H1 (cell line): Measurements from ENCODE around the gene KLF6. TPM values are rescaled to one million over a fixed set of nuclear protein-coding genes. Genes with fewer than 3 reads are reported as not detected.

Experiments
- CTCF ChIA-PET: fragments of 300-600 bp; sonication (Branson Sonifier 250); formaldehyde crosslinking; loops from one replicate; lab custom pipeline; 2021; ENCODE audit not compliant: partially characterized antibody; lab: Charles Lee
- POLR2A ChIA-PET: fragments of 300-600 bp; sonication (Branson Sonifier 250); formaldehyde crosslinking; loops from one replicate; lab custom pipeline; 2021; ENCODE audit warnings: inconsistent platforms; ENCODE audit not compliant: partially characterized antibody; lab: Charles Lee
- DNase-seq, 2 experiments: peaks; one replicate each; pipeline versions ENCODE4 v3.0.0 to v3.0.0-alpha.2; 2010 to 2022; ENCODE audit warnings: low spot score in 2 of 2, low read depth in 1 of 2, mixed read lengths in 1 of 2
- FAIRE-seq: peaks from 2 replicates; lab custom pipeline; 2011; peaks lifted over from hg19 to GRCh38; lab: Jason Lieb, UNC
- H2AFZ ChIP-seq: 2 replicates; pipeline ENCODE4 v1.8.1; 2012; ENCODE audit warnings: low read length, inconsistent platforms
- H2AK5ac ChIP-seq: 2 replicates; pipeline ENCODE4 v1.6.1; 2013; ENCODE audit warnings: low read depth, low read length
- H2BK120ac ChIP-seq: replicated peaks from 2 replicates; pipeline ENCODE3; 2013; ENCODE audit warnings: low read depth, low read length, inconsistent platforms
- H2BK12ac ChIP-seq: 2 replicates; pipeline ENCODE4 v1.6.1; 2013; ENCODE audit warnings: low read depth, low read length
- H2BK15ac ChIP-seq: 2 replicates; pipeline ENCODE4 v1.6.1; 2013; ENCODE audit warnings: low read length
- H2BK20ac ChIP-seq: 2 replicates; pipeline ENCODE4 v1.6.1; 2013; ENCODE audit warnings: low read length
- H2BK5ac ChIP-seq: 2 replicates; pipeline ENCODE4 v1.6.1; 2013; ENCODE audit warnings: low read depth, low read length
- H3K14ac ChIP-seq: 2 replicates; pipeline ENCODE4 v1.6.1; 2013; ENCODE audit warnings: inconsistent platforms; ENCODE audit not compliant: insufficient read length
- H3K18ac ChIP-seq: 2 replicates; pipeline ENCODE4 v1.6.1; 2013; ENCODE audit warnings: low read length; ENCODE audit errors: extremely low read depth
- H3K23ac ChIP-seq: 2 replicates; pipeline ENCODE4 v1.6.1; 2013; ENCODE audit warnings: inconsistent platforms; ENCODE audit not compliant: insufficient read length
- H3K23me2 ChIP-seq: 2 replicates; pipeline ENCODE4 v1.6.1; 2013; ENCODE audit warnings: low read depth, low read length
- H3K27ac ChIP-seq: 2 replicates; pipeline ENCODE4 v1.6.1; 2011; ENCODE audit warnings: low read depth, low read length, inconsistent platforms
- H3K27me3 ChIP-seq, 4 experiments: replicated peaks in 1 of 4; 1 replicate in 1 of 4; 2 replicates in 3 of 4; pipeline versions ENCODE4 v1.6.1 to v1.8.1; 2011 to 2013; ENCODE audit warnings: low read length in 3 of 4, mild to moderate bottlenecking in 3 of 4, inconsistent platforms in 2 of 4, mixed read lengths in 2 of 4, moderate library complexity in 1 of 4; ENCODE audit not compliant: control insufficient read depth in 3 of 4, insufficient read depth in 3 of 4; ENCODE audit errors: extremely low read depth in 1 of 4
- H3K36me3 ChIP-seq, 4 experiments: 2 replicates each; pipeline versions ENCODE4 v1.6.1 to v1.8.1; 2011 to 2013; ENCODE audit warnings: mild to moderate bottlenecking in 4 of 4, low read length in 3 of 4, moderate library complexity in 2 of 4, control low read depth in 1 of 4, inconsistent platforms in 1 of 4; ENCODE audit not compliant: insufficient read depth in 4 of 4, control insufficient read depth in 2 of 4
- H3K4ac ChIP-seq: replicated peaks from 2 replicates; pipeline ENCODE3; 2013; ENCODE audit warnings: low read length, low read depth, mixed read lengths, inconsistent platforms; ENCODE audit not compliant: insufficient read length
- H3K4me1 ChIP-seq, 4 experiments: replicated peaks in 1 of 4; 1 replicate in 1 of 4; 2 replicates in 3 of 4; pipeline versions ENCODE4 v1.6.1 to v1.8.1; 2011 to 2013; ENCODE audit warnings: low read length in 3 of 4, inconsistent platforms in 2 of 4, mixed read lengths in 1 of 4; ENCODE audit not compliant: insufficient read depth in 4 of 4, control insufficient read depth in 3 of 4
- H3K4me2 ChIP-seq, 2 experiments: 2 replicates each; pipeline versions ENCODE4 v1.6.1 to v1.8.1; 2011 to 2013; ENCODE audit warnings: low read depth in 2 of 2, low read length in 2 of 2, control low read depth in 1 of 2, inconsistent platforms in 1 of 2, mild to moderate bottlenecking in 1 of 2; ENCODE audit not compliant: insufficient read depth in 1 of 2
- H3K4me3 ChIP-seq, 4 experiments: fragments of 200-600, 300-600 bp in 1 of 4; sonication (generic), shearing (Covaris generic), sonication (Bioruptor Twin) in 1 of 4; 2 replicates each; pipeline versions ENCODE4 v1.5.1 to v1.8.1; 2011 to 2016; ENCODE audit warnings: low read length in 4 of 4, low read depth in 3 of 4, control low read depth in 2 of 4, inconsistent platforms in 2 of 4, mild to moderate bottlenecking in 2 of 4, mixed read lengths in 1 of 4, moderate library complexity in 1 of 4; ENCODE audit not compliant: insufficient read depth in 2 of 4; ENCODE audit errors: extremely low read depth in 1 of 4
- H3K56ac ChIP-seq: replicated peaks from 2 replicates; pipeline ENCODE3; 2013; ENCODE audit warnings: low read depth, mild to moderate bottlenecking, mixed read lengths, low read length, inconsistent platforms; ENCODE audit not compliant: insufficient read length
- H3K79me1 ChIP-seq: 2 replicates; pipeline ENCODE4 v1.6.1; 2013; ENCODE audit warnings: low read depth, low read length, control low read depth
- H3K79me2 ChIP-seq, 2 experiments: 2 replicates each; pipeline versions ENCODE4 v1.6.1 to v1.8.1; 2012 to 2013; ENCODE audit warnings: low read length in 2 of 2, mild to moderate bottlenecking in 2 of 2, inconsistent platforms in 1 of 2; ENCODE audit not compliant: insufficient read depth in 2 of 2, control insufficient read depth in 1 of 2
- H3K9ac ChIP-seq, 4 experiments: replicated peaks in 1 of 4; 1 replicate in 1 of 4; 2 replicates in 3 of 4; pipeline versions ENCODE4 v1.6.1 to v1.8.1; 2011 to 2013; ENCODE audit warnings: low read depth in 3 of 4, low read length in 3 of 4, control low read depth in 2 of 4, mild to moderate bottlenecking in 2 of 4, moderate library complexity in 2 of 4, inconsistent platforms in 1 of 4; ENCODE audit errors: extremely low read depth in 1 of 4
- H3K9me3 ChIP-seq, 2 experiments: 2 replicates each; pipeline versions ENCODE4 v1.6.1 to v1.8.1; 2012 to 2013; ENCODE audit warnings: mild to moderate bottlenecking in 2 of 2, moderate library complexity in 2 of 2, control low read depth in 1 of 2, inconsistent platforms in 1 of 2, low read depth in 1 of 2, low read length in 1 of 2, mixed read lengths in 1 of 2; ENCODE audit not compliant: insufficient read depth in 2 of 2
- H4K20me1 ChIP-seq, 2 experiments: replicated peaks in 1 of 2; 2 replicates each; pipeline versions ENCODE3 to v1.8.1; 2011 to 2013; ENCODE audit warnings: inconsistent platforms in 2 of 2, low read length in 2 of 2, mild to moderate bottlenecking in 1 of 2; ENCODE audit not compliant: insufficient read depth in 2 of 2, control insufficient read depth in 1 of 2
- H4K5ac ChIP-seq: 2 replicates; pipeline ENCODE4 v1.6.1; 2013; ENCODE audit warnings: low read length, low read depth, mixed read lengths, inconsistent platforms; ENCODE audit not compliant: insufficient read length
- H4K8ac ChIP-seq: 2 replicates; pipeline ENCODE4 v1.8.0; 2013; ENCODE audit warnings: mild to moderate bottlenecking, moderate library complexity, low read length, inconsistent platforms; ENCODE audit not compliant: insufficient read depth; ENCODE audit errors: extremely low read depth
- H4K91ac ChIP-seq: replicated peaks from 2 replicates; pipeline ENCODE3; 2013; ENCODE audit warnings: low read length, mixed read lengths, inconsistent platforms; ENCODE audit not compliant: insufficient read length
- BCL11A ChIP-seq, 2 experiments: IDR thresholded peaks; one replicate each; pipeline ENCODE4 v1.6.1; 2011; ENCODE audit warnings: low read depth in 2 of 2, low read length in 2 of 2, mild to moderate bottlenecking in 2 of 2
- NRF1 ChIP-seq: IDR thresholded peaks from 2 replicates; pipeline ENCODE4 v1.6.1; 2011; ENCODE audit warnings: mild to moderate bottlenecking, low read depth, low read length, improper control_type of control experiment
- RNF2 ChIP-seq: fragments of 200-900, 300-1000 bp; sonication (generic); IDR thresholded peaks from 2 replicates; pipeline ENCODE4 v1.7.1; 2016; ENCODE audit warnings: borderline replicate concordance, low read depth, mild to moderate bottlenecking, antibody characterized with exemption, low read length; ENCODE audit not compliant: poor library complexity, severe bottlenecking; ENCODE audit errors: missing control alignments
- TAF1 ChIP-seq: IDR thresholded peaks from 2 replicates; pipeline ENCODE4 v1.6.1; 2011; ENCODE audit warnings: mild to moderate bottlenecking, low read depth, low read length
- TAF7 ChIP-seq: optimal IDR thresholded peaks from 2 replicates; pipeline ENCODE3; 2011; ENCODE audit warnings: low read depth, mild to moderate bottlenecking, inconsistent platforms, low read length, moderate library complexity, borderline replicate concordance
- ZNF274 ChIP-seq: IDR thresholded peaks from 2 replicates; pipeline ENCODE4 v1.7.0; 2012; ENCODE audit warnings: low read length, borderline replicate concordance; ENCODE audit errors: extremely low read depth
- WGBS, 2 experiments: shearing (Covaris generic) in 1 of 2; methylation state at CpG; one replicate each; pipeline versions ENCODE4 v1.1.6 to v1.1.7; 2013 to 2015; ENCODE audit warnings: low lambda C conversion rate in 2 of 2, mixed read lengths in 2 of 2, inconsistent platforms in 1 of 2, low coverage in 1 of 2, missing lambda C conversion rate in 1 of 2; ENCODE audit not compliant: insufficient replicate concordance in 2 of 2, insufficient coverage in 1 of 2, insufficient read length in 1 of 2; ENCODE audit errors: extremely low coverage in 1 of 2, missing lambda C conversion rate in 1 of 2; 5-methylcytosine and 5-hydroxymethylcytosine counted together
- polyA plus RNA-seq, 7 experiments: library from polyadenylated mRNA; depleted of rRNA in 3 of 7; stranded (reverse) in 5 of 7; unstranded in 2 of 7; fragments of >200 nt in 5 of 7; fragments of 200-250 nt in 2 of 7; gene quantifications; 1 replicate in 5 of 7; 2 replicates in 1 of 7; 4 replicates in 1 of 7; pipeline versions ENCODE4 v1.2.1 to v1.2.3, GENCODE V29; 2011 to 2013; ENCODE audit warnings: missing spikeins in 2 of 7, mixed read lengths in 2 of 7
- total RNA-seq: library from RNA; stranded (reverse); fragmentation: NEBNext Ultra II Directional; extraction: Animal tissue kit (Norgen Biotek cat#: 25700); gene quantifications from 2 replicates; pipeline ENCODE4 v1.2.1, GENCODE V29; 2021
- TF ChIP-seq, protein P1 (sequence below): IDR thresholded peaks from 2 replicates; pipeline ENCODE4 v1.6.1; 2012; ENCODE audit warnings: inconsistent platforms

The KLF6 gene
- total and polyA plus RNA-seq, 2 of the 8 experiments (the other 6 are each of a cell fraction or from before 2014, with no cell fraction given): 5.7 to 19.5 TPM

DNA sequence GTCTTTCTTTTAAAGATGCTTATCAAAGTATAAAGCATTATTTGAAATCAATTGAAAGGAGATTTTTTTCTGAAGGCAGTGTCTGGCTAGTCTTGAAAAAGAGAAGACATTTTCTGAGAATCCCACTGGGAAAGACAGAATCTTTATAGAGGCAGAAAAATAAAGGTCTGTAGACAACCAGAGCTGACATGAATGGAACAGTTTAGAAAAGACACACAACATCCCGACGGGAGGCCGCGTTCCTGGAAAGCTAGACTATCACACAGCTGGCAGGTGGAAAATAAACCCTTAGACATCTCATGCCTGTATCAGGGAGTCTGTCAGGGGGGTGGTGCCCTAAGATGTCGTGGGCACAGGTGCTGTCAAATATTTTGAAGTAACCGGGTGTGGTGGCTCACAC is 48.0 kb upstream of the KLF6 start:
- Histone ChIP-seq H3K23me2 (peaks cover 4% of the 10 kb centered on the region), H3K23ac (no peak overlapping the region), H4K8ac (no peak overlapping the region), H3K27me3 (no peaks in the 10 kb centered on the region; a peak in 1 of 7 replicates), H3K4me2 (no peak overlapping the region), H2BK12ac (no peak overlapping the region), H4K91ac (no peak overlapping the region), H3K18ac (no peak overlapping the region), H4K5ac (no peak overlapping the region), H3K79me2 (no peaks in the 10 kb centered on the region), H3K56ac (no peak overlapping the region), H3K14ac (no peak overlapping the region), H3K4ac (no peak overlapping the region), H2BK120ac (no peak overlapping the region), H3K4me3 (no peak overlapping the region), H4K20me1 (peaks cover 0 to 1% of the 10 kb centered on the region in 2 experiments), H3K36me3 (no peaks in the 10 kb centered on the region), H2BK20ac (no peak overlapping the region), H3K4me1 (peaks cover 4 to 10% (median 7%) of the 10 kb centered on the region in 4 experiments), H2BK15ac (no peak overlapping the region), H3K27ac (no peak overlapping the region), H3K79me1 (no peaks in the 10 kb centered on the region), H2BK5ac (no peak overlapping the region), H3K9me3 (no peaks in the 10 kb centered on the region), H2AK5ac (no peak overlapping the region), H2AFZ (no peak overlapping the region), H3K9ac (no peak overlapping the region)
- 91% methylated on average over 6 of the region's 6 CpGs; no CpG with 5 or more reads in 1 of the 2 experiments for WGBS, 2 experiments
- TF ChIP-seq NRF1 (no peak), TAF1 (no peak), RNF2 (no peak), BCL11A (IDR thresholded peaks at IDR 0.05; ENCODE audit: low read depth in 2 of 2, low read length in 2 of 2) (no peak), TAF7 (no peak), ZNF274 (no peak)
- TF ChIP-seq, protein P1, sequence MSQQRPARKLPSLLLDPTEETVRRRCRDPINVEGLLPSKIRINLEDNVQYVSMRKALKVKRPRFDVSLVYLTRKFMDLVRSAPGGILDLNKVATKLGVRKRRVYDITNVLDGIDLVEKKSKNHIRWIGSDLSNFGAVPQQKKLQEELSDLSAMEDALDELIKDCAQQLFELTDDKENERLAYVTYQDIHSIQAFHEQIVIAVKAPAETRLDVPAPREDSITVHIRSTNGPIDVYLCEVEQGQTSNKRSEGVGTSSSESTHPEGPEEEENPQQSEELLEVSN: no peak
- no peak for DNase-seq
- ChIA-PET CTCF (no interaction called here), POLR2A (interaction anchor here (1.3 kb wide), 1 partner anchor 48 kb away, joined by 3 read pairs; the partner anchor contains the start of gene KLF6)
- FAIRE-seq: no peak
